HepG2 (cell line): Measurements from ENCODE around the gene SAMD4B. TPM values are rescaled to one million over a fixed set of nuclear protein-coding genes. Genes with fewer than 3 reads are reported as not detected.

Experiments
- ARNTL ChIP-seq: sonication (generic); formaldehyde crosslinking; IDR thresholded peaks from 2 replicates; pipeline ENCODE4 v1.4.0; 2020; ENCODE audit warnings: mild to moderate bottlenecking, missing genetic modification reagents
- FOXC1 ChIP-seq: sonication (generic); formaldehyde crosslinking; IDR thresholded peaks from 2 replicates; pipeline ENCODE4 v1.8.0; 2022; ENCODE audit warnings: mild to moderate bottlenecking, missing genetic modification reagents, borderline replicate concordance
- HDAC2 ChIP-seq: sonication (generic); formaldehyde crosslinking; IDR thresholded peaks from 2 replicates; pipeline ENCODE4 v1.4.0; 2020; ENCODE audit warnings: missing genetic modification reagents
- HOXA3 ChIP-seq: sonication (generic); formaldehyde crosslinking; IDR thresholded peaks from 2 replicates; pipeline ENCODE4 v1.5.0; 2020; ENCODE audit warnings: missing genetic modification reagents
- KIAA2018 ChIP-seq: sonication (generic); formaldehyde crosslinking; IDR thresholded peaks from 2 replicates; pipeline ENCODE4 v1.5.0; 2020; ENCODE audit warnings: mild to moderate bottlenecking, missing genetic modification reagents, borderline replicate concordance
- KLF6 ChIP-seq: IDR thresholded peaks from 2 replicates; pipeline ENCODE4 v1.8.0; 2016; ENCODE audit warnings: missing biosample characterization, missing genetic modification reagents
- MED13 ChIP-seq: sonication (generic); formaldehyde crosslinking; IDR thresholded peaks from 2 replicates; pipeline ENCODE4 v1.5.0; 2020; ENCODE audit warnings: missing genetic modification reagents
- MED8 ChIP-seq: sonication (generic); formaldehyde crosslinking; IDR thresholded peaks from 2 replicates; pipeline ENCODE4 v1.8.1; 2023; ENCODE audit warnings: mild to moderate bottlenecking, missing genetic modification reagents; ENCODE audit not compliant: insufficient replicate concordance
- RBFOX2 ChIP-seq: fragments of 200-400 bp; formaldehyde crosslinking; IDR thresholded peaks from 2 replicates; pipeline ENCODE4 v1.6.1; 2017; ENCODE audit warnings: low read depth, mild to moderate bottlenecking, low read length
- SNAPC2 ChIP-seq: sonication (generic); formaldehyde crosslinking; IDR thresholded peaks from 2 replicates; pipeline ENCODE4 v1.8.1; 2022; ENCODE audit warnings: mild to moderate bottlenecking, missing genetic modification reagents
- SRY ChIP-seq: sonication (generic); formaldehyde crosslinking; IDR thresholded peaks from 2 replicates; pipeline ENCODE4 v1.8.0; 2022; ENCODE audit warnings: mild to moderate bottlenecking, missing genetic modification reagents
- ZC3H13 ChIP-seq: sonication (generic); formaldehyde crosslinking; IDR thresholded peaks from 2 replicates; pipeline ENCODE4 v1.8.1; 2023; ENCODE audit warnings: mild to moderate bottlenecking, missing genetic modification reagents, moderate library complexity
- ZNF251 ChIP-seq: sonication (generic); formaldehyde crosslinking; IDR thresholded peaks from 2 replicates; pipeline ENCODE4 v1.9.0; 2021; ENCODE audit warnings: mild to moderate bottlenecking, missing genetic modification reagents
- ZNF264 ChIP-seq: sonication (generic); formaldehyde crosslinking; IDR thresholded peaks from 2 replicates; pipeline ENCODE4 v1.4.0; 2020; ENCODE audit warnings: missing genetic modification reagents
- ZNF574 ChIP-seq: sonication (generic); formaldehyde crosslinking; IDR thresholded peaks from 2 replicates; pipeline ENCODE4 v1.4.0; 2020; ENCODE audit warnings: missing genetic modification reagents
- ZNF576 ChIP-seq: sonication (generic); formaldehyde crosslinking; IDR thresholded peaks from 2 replicates; pipeline ENCODE4 v1.4.0; 2020; ENCODE audit warnings: mild to moderate bottlenecking, missing genetic modification reagents
- ZNF761 ChIP-seq: sonication (generic); formaldehyde crosslinking; conservative IDR thresholded peaks from 2 replicates; pipeline ENCODE4 v1.4.0; 2020; ENCODE audit warnings: mild to moderate bottlenecking, missing genetic modification reagents
- ZNF775 ChIP-seq: sonication (generic); formaldehyde crosslinking; IDR thresholded peaks from 2 replicates; pipeline ENCODE4 v1.4.0; 2020; ENCODE audit warnings: missing genetic modification reagents, mild to moderate bottlenecking, moderate library complexity, borderline replicate concordance
- ZNF790 ChIP-seq: sonication (generic); formaldehyde crosslinking; IDR thresholded peaks from 2 replicates; pipeline ENCODE4 v1.8.0; 2022; ENCODE audit warnings: missing genetic modification reagents, mild to moderate bottlenecking, borderline replicate concordance
- polyA plus RNA-seq, 8 experiments: library from polyadenylated mRNA; depleted of rRNA in 3 of 8; stranded (reverse) in 7 of 8; unstranded in 1 of 8; fragments of >200 nt; fragmentation: Illumina TruSeq in 4 of 8; extraction: Trizol in 4 of 8; gene quantifications; 2 replicates each; pipeline versions ENCODE4 v1.2.1 to v1.2.3, GENCODE V29; 2011 to 2016; ENCODE audit warnings: low read depth in 4 of 8, missing spikeins in 1 of 8, mixed read lengths in 1 of 8; ENCODE audit not compliant: insufficient read depth in 1 of 8
- total RNA-seq, 5 experiments: library from RNA; depleted of rRNA; stranded (reverse); fragments of >200 nt; fragmentation: Illumina TruSeq; extraction: Trizol; gene quantifications; 2 replicates each; pipeline ENCODE4 v1.2.3, GENCODE V29; 2016; ENCODE audit warnings: low read depth in 1 of 5

The SAMD4B gene
- total and polyA plus RNA-seq, 2 of the 13 experiments (the other 11 are each of a cell fraction or from before 2014, with no cell fraction given): 26.0 to 31.8 TPM

GRCh38 chr19:39401549-39402345 lies 59.5 kb downstream of the SAMD4B start (continued):
- TF ChIP-seq SRY (peak; percentile 89; the same call in 1 of the 2 replicates), ARNTL (CRISPR knock-in tag) (peak; percentile 88), ZNF775 (CRISPR knock-in tag) (no peak), ZC3H13 (CRISPR knock-in tag) (peak; percentile 60; the same call in 1 of the 2 replicates), HOXA3 (CRISPR knock-in tag) (peak; percentile 92), ZNF574 (CRISPR knock-in tag) (peak; percentile 73), ZNF251 (CRISPR knock-in tag) (0 out of 2 replicates have a peak, but pooled peaks have one; percentile 14), KLF6 (CRISPR knock-in tag) (peak; percentile 82; the same call in 1 of the 2 replicates), HDAC2 (peak; percentile 97), ZNF790 (CRISPR knock-in tag) (peak; percentile 64; the same call in 1 of the 2 replicates), SNAPC2 (CRISPR knock-in tag) (peak; percentile 89), KIAA2018 (CRISPR knock-in tag) (peak; percentile 87; the same call in 1 of the 2 replicates), RBFOX2 (no peak; the same call in 1 of the 2 replicates), ZNF576 (CRISPR knock-in tag) (no peak), FOXC1 (CRISPR knock-in tag) (peak; percentile 84), MED8 (CRISPR knock-in tag) (peak; percentile 7), MED13 (CRISPR knock-in tag) (no peak), ZNF761 (CRISPR knock-in tag) (peak; percentile 89), ZNF264 (CRISPR knock-in tag) (no peak)
